CD14-positive monocyte (primary cell): Measurements from ENCODE around the gene CCDC170. TPM values are rescaled to one million over a fixed set of nuclear protein-coding genes. Genes with fewer than 3 reads are reported as not detected.

ENCODE experiments used
- DNase-seq, 3 donors: peaks; one replicate each; pipeline ENCODE4 v3.0.0-alpha.2; 2011 to 2022
- H2AFZ ChIP-seq: 2 replicates; pipeline ENCODE4 v1.6.0; 2012; ENCODE audit warnings: mild to moderate bottlenecking, low read depth, low read length, inconsistent platforms; ENCODE audit not compliant: insufficient read depth, poor library complexity, severe bottlenecking
- H3K27ac ChIP-seq, 2 donors: 1 replicate in 1 of 2; 2 replicates in 1 of 2; pipeline ENCODE4 v1.5.1; 2012 to 2013; ENCODE audit warnings: low read length in 2 of 2, control low read depth in 1 of 2, inconsistent platforms in 1 of 2, low read depth in 1 of 2, mild to moderate bottlenecking in 1 of 2
- H3K27me3 ChIP-seq, 2 donors: one replicate each; pipeline versions ENCODE4 v1.6.0 to v1.6.1; 2011 to 2013; ENCODE audit warnings: low read length in 2 of 2; ENCODE audit not compliant: control insufficient read depth in 2 of 2, insufficient read depth in 2 of 2
- H3K36me3 ChIP-seq, 2 donors: replicated peaks in 1 of 2; 1 replicate in 1 of 2; 2 replicates in 1 of 2; pipeline versions ENCODE4 v1.5.1 to v1.6.1; 2012 to 2013; ENCODE audit warnings: low read length in 2 of 2, control low read depth in 1 of 2, inconsistent platforms in 1 of 2, mild to moderate bottlenecking in 1 of 2; ENCODE audit not compliant: insufficient read depth in 2 of 2, control insufficient read depth in 1 of 2
- H3K4me1 ChIP-seq, 2 donors: 1 replicate in 1 of 2; 2 replicates in 1 of 2; pipeline versions ENCODE4 v1.5.1 to v1.6.1; 2012 to 2013; ENCODE audit warnings: low read length in 2 of 2, control low read depth in 1 of 2, inconsistent platforms in 1 of 2, mild to moderate bottlenecking in 1 of 2, moderate library complexity in 1 of 2; ENCODE audit not compliant: insufficient read depth in 2 of 2, control insufficient read depth in 1 of 2
- H3K4me2 ChIP-seq: replicated peaks from 2 replicates; pipeline ENCODE3; 2012; ENCODE audit warnings: low read length, moderate library complexity, mild to moderate bottlenecking; ENCODE audit not compliant: poor library complexity, severe bottlenecking; ENCODE audit errors: extremely low read depth
- H3K4me3 ChIP-seq, 3 experiments: fragments of 200-600 bp in 1 of 3; sonication (generic) in 1 of 3; replicated peaks in 1 of 3; 1 replicate in 2 of 3; 2 replicates in 1 of 3; pipeline ENCODE4 v1.5.1; 2011 to 2013; ENCODE audit warnings: low read length in 3 of 3, mild to moderate bottlenecking in 3 of 3, control low read depth in 2 of 3, low read depth in 2 of 3, inconsistent platforms in 1 of 3, moderate library complexity in 1 of 3
- H3K79me2 ChIP-seq: 2 replicates; pipeline ENCODE4 v1.6.0; 2012; ENCODE audit warnings: mild to moderate bottlenecking, control low read depth, inconsistent platforms, low read length, moderate library complexity; ENCODE audit not compliant: insufficient read depth
- H3K9ac ChIP-seq: 2 replicates; pipeline ENCODE4 v1.6.0; 2017; ENCODE audit warnings: low read length, mild to moderate bottlenecking; ENCODE audit not compliant: insufficient read depth, poor library complexity, severe bottlenecking
- H3K9me3 ChIP-seq, 2 donors: replicated peaks in 1 of 2; 1 replicate in 1 of 2; 2 replicates in 1 of 2; pipeline versions ENCODE4 v1.5.1 to v1.6.1; 2012 to 2013; ENCODE audit warnings: low read length in 2 of 2, control low read depth in 1 of 2; ENCODE audit not compliant: control insufficient read depth in 1 of 2, insufficient read depth in 1 of 2
- H4K20me1 ChIP-seq: 2 replicates; pipeline ENCODE4 v1.6.0; 2012; ENCODE audit warnings: mild to moderate bottlenecking, low read length, control low read depth, moderate library complexity; ENCODE audit not compliant: insufficient read depth
- H3K27ac Mint-ChIP-seq, 7 donors: one replicate each; pipeline ENCODE4 v1.8.0; 2020; ENCODE audit warnings: mild to moderate bottlenecking in 7 of 7, mixed read lengths in 7 of 7, moderate library complexity in 6 of 7, inconsistent platforms in 2 of 7
- H3K27me3 Mint-ChIP-seq, 3 donors: one replicate each; pipeline ENCODE4 v1.8.0; 2021 to 2022; ENCODE audit warnings: low read depth in 3 of 3, mild to moderate bottlenecking in 3 of 3, mixed read lengths in 3 of 3, moderate library complexity in 3 of 3, inconsistent platforms in 1 of 3
- H3K36me3 Mint-ChIP-seq, 2 donors: one replicate each; pipeline ENCODE4 v1.8.0; 2020; ENCODE audit warnings: mixed read lengths in 2 of 2, inconsistent platforms in 1 of 2, mild to moderate bottlenecking in 1 of 2
- H3K4me1 Mint-ChIP-seq: one replicate; pipeline ENCODE4 v1.8.0; 2020; ENCODE audit warnings: mild to moderate bottlenecking, mixed read lengths
- H3K4me3 Mint-ChIP-seq, 2 donors: one replicate each; pipeline ENCODE4 v1.8.0; 2020; ENCODE audit warnings: mild to moderate bottlenecking in 2 of 2, mixed read lengths in 2 of 2, moderate library complexity in 1 of 2
- H3K9me3 Mint-ChIP-seq, 7 donors: one replicate each; pipeline ENCODE4 v1.8.0; 2020 to 2022; ENCODE audit warnings: mixed read lengths in 7 of 7, mild to moderate bottlenecking in 6 of 7, moderate library complexity in 6 of 7, inconsistent platforms in 2 of 7
- CTCF ChIP-seq: fragments of 200-600 bp; IDR thresholded peaks from one replicate; pipeline ENCODE4 v1.8.0; 2022; ENCODE audit warnings: antibody characterized with exemption, mild to moderate bottlenecking
- WGBS: methylation state at CpG from one replicate; pipeline ENCODE4 v1.1.5; 2013; ENCODE audit warnings: missing lambda C conversion rate; ENCODE audit not compliant: insufficient coverage; 5-methylcytosine and 5-hydroxymethylcytosine counted together
- intact Hi-C, 2 donors: fragments of 100-400 bp; cut with micrococcal nuclease; formaldehyde crosslinking; loops; one replicate each; pipeline versions ENCODE4 v1.15.0 to v1.15.1; 2023
- polyA plus RNA-seq, 3 donors: library from polyadenylated mRNA; depleted of rRNA in 1 of 3; unstranded in 2 of 3; stranded (reverse) in 1 of 3; fragments of 300-500 nt in 2 of 3; fragments of >200 nt in 1 of 3; fragmentation: Illumina TruSeq in 2 of 3; gene quantifications; 1 replicate in 2 of 3; 2 replicates in 1 of 3; pipeline ENCODE4 v1.2.3, GENCODE V29; 2012 to 2021

Gene CCDC170
- polyA plus RNA-seq, 3 donors, result 4.2 to 7.0 (median 6.3) TPM

DNA sequence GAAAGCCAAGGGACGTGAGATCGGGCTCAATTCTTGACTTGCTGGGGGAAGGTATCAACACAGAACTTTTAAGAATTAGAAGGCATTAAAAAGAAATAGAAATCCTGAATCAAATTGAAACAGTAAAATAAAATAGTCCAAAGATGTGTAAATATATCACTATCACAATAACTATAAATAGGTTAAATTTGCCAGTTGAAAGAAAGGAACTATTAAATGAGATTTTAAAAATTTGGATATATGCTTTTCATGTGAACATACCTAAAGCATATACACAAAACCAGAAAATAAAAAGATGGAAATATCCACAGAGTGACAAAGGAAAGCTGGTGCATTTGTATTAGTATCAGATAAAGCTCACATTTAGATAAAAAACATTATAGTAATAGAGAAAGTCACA is 161.3 kb downstream of the CCDC170 start:
- H3K27ac Mint-ChIP-seq, result no peak overlapping the region
- WGBS, result no CpG with 5 or more reads among the region's 2 CpGs
- Histone ChIP-seq H3K36me3 (no peaks in the 10 kb centered on the region), H3K79me2 (no peaks in the 10 kb centered on the region), H3K4me2 (no peak overlapping the region), H3K4me1 (no peaks in the 10 kb centered on the region), H3K27me3 (no peaks in the 10 kb centered on the region), H3K9me3 (peaks cover 0 to 8% of the 10 kb centered on the region in 2 donors), H2AFZ (no peak overlapping the region), H3K4me3 (no peak overlapping the region), H3K27ac (no peak overlapping the region), H4K20me1 (no peaks in the 10 kb centered on the region), H3K9ac (no peak overlapping the region)
- TF ChIP-seq CTCF, result no peak
- no peak overlapping the region for H3K4me3 Mint-ChIP-seq
- no peaks in the 10 kb centered on the region for H3K4me1 Mint-ChIP-seq
- peaks cover 2 to 5% (median 3%) of the 10 kb centered on the region in 3 donors for H3K27me3 Mint-ChIP-seq
- no peak for DNase-seq
- H3K36me3 Mint-ChIP-seq, result no peaks in the 10 kb centered on the region
- intact Hi-C loops, result no loop called here
- peaks cover 9 to 15% (median 12%) of the 10 kb centered on the region in 7 donors for H3K9me3 Mint-ChIP-seq

- Histone ChIP-seq H3K4me1 (no peaks in the 10 kb centered on the region), H3K4me2 (no peak overlapping the region), H3K36me3 (no peaks in the 10 kb centered on the region), H3K27me3 (no peaks in the 10 kb centered on the region), H3K9me3 (peaks cover 0 to 8% of the 10 kb centered on the region in 2 donors), H3K9ac (no peak overlapping the region), H3K27ac (no peak overlapping the region), H3K4me3 (no peak overlapping the region), H4K20me1 (no peaks in the 10 kb centered on the region), H2AFZ (no peak overlapping the region), H3K79me2 (no peaks in the 10 kb centered on the region)
- Mint-ChIP-seq H3K4me3 (no peak overlapping the region), H3K36me3 (no peaks in the 10 kb centered on the region), H3K27ac (no peak overlapping the region), H3K27me3 (peaks cover 2 to 5% (median 4%) of the 10 kb centered on the region in 3 donors), H3K4me1 (no peaks in the 10 kb centered on the region), H3K9me3 (peaks cover 9 to 14% (median 11%) of the 10 kb centered on the region in 7 donors)
- intact Hi-C loops, result no loop called here
- 100% methylated on average over 2 of the region's 4 CpGs for WGBS
- TF ChIP-seq CTCF, result no peak
- DNase-seq, result no peak
Measured at GRCh38 chr6:151656392-151656791, 162.6 kb downstream of the CCDC170 start.
